ENCODE data around the gene DTHD1.
A peak's percentile ranks its signal among the peaks of the same experiment; 100 is the strongest.

The DTHD1 gene

DNA sequence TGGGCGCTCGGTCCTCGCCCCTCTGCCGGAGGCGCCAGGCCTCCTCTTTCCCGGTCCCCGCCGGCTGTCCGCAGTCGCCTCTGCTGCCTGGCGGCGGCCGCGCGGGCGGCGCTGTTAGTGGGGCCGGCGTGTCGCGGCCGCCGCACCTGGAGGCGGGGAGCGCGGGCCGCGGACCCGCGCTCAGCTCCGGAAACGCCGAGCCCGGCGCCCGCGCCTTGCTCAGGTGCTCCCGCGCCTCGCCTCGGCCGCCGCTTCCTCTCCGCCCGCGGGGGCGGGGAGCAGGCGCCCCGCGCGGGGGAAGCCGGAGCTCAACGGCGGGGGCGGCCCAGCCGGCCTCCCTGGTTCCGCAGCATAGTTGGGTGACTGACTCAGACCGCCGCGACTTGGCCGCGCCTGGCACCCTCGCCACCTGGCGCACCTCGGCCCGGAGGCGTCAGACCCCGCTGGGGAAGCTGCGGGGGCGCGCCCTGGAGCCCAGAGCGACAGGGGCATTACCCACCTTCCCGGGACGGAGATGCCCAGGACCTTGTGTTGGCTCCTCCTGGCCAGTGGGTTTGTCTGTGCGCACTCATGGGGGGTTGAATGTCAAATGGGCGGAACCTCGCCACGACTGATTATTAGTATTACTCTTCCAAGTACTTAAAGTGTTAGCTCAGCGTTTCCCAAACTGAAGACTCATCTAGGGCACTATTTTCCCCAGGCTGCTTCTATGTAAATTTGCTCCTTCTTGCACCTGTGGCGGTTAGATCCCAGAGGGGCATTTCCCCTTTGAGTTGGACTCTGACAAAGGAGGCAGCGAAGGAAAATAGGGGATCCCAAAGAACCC, 36.9 kb upstream of the DTHD1 start, which contains the start of gene ARAP2:
TSS of gene ARAP2 (minus strand) at position 258 of the 826 bp plus-strand sequence. CDS start 15,028 bp downstream, outside the sequence.
- H3K4me3 ChIP-seq: peak within 1 kb of the TSS; percentile 89
- peak within 1 kb of the TSS; percentile 98 for H3K27ac ChIP-seq
- H3K9me3 ChIP-seq: peaks cover 4% of the 10 kb centered on the region; the same call in 1 of the 2 replicates
- peaks cover 3% of the 10 kb centered on the region; the same call in 1 of the 2 replicates for H3K36me3 ChIP-seq
- peak within 1 kb of the TSS; percentile 88 for H3K4me2 ChIP-seq
- H3K9ac ChIP-seq: peak within 1 kb of the TSS; percentile 98
- TF ChIP-seq Cebpa-rat (IDR thresholded peaks at IDR 0.05): no peak
- H3K27me3 ChIP-seq: no peaks in the 10 kb centered on the region
- H4K20me1 ChIP-seq: no peaks in the 10 kb centered on the region
- H3K4me1 ChIP-seq: peaks cover 31% of the 10 kb centered on the region

DNA sequence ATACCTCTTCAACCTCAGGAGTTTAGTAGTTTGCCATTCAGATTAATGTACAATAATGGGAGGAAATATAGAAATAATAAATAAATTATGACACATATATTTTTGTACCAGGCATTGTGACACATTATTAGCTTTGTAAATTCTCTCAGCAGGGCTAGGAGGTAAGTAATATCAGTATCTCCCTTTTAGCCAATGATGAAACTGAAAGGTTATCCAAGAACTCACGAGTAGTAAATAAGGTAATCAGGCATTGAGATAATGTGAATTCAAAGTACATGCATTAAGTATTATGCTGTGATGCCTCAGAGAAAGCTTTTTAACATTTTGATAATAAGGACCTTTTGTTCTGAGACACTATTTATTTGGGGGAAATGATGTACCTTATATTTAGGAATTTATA, 31.8 kb upstream of the DTHD1 start:
- H3K4me1 ChIP-seq: peaks cover 40% of the 10 kb centered on the region
- no peak for TF ChIP-seq Cebpa-rat (IDR thresholded peaks at IDR 0.05)
- no peaks in the 10 kb centered on the region for H4K20me1 ChIP-seq
- H3K9ac ChIP-seq: no peak overlapping the region
- H3K9me3 ChIP-seq: no peaks in the 10 kb centered on the region
- H3K27ac ChIP-seq: no peak overlapping the region
- no peaks in the 10 kb centered on the region for H3K27me3 ChIP-seq
- no peak overlapping the region for H3K4me2 ChIP-seq
- H3K36me3 ChIP-seq: no peaks in the 10 kb centered on the region
- no peak overlapping the region for H3K4me3 ChIP-seq

DNA sequence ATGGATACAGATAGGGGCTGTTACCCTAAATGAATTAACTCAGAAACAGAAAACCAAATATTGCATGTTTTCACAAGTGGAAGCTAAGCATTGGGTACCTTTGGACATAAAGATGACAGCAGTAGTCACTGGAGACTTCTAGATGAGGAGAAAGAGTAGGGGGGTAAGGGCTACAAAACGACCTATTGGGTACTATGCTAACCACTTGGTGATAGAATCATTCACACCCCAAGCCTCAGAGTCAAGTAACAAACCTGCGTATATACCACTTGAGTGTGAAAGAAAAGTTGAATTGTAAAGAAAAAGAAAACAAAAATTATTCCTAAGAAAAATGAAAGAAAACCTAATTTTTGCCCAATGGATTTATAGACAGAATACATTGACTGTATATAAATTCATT, 29.4 kb upstream of the DTHD1 start:
- no peak overlapping the region for H3K4me3 ChIP-seq
- H3K4me2 ChIP-seq: no peak overlapping the region
- no peaks in the 10 kb centered on the region for H3K27me3 ChIP-seq
- no peak overlapping the region for H3K27ac ChIP-seq
- no peaks in the 10 kb centered on the region for H4K20me1 ChIP-seq
- H3K36me3 ChIP-seq: no peaks in the 10 kb centered on the region
- H3K4me1 ChIP-seq: peaks cover 39% of the 10 kb centered on the region
- no peak for TF ChIP-seq Cebpa-rat (IDR thresholded peaks at IDR 0.05)
- H3K9ac ChIP-seq: no peak overlapping the region
- H3K9me3 ChIP-seq: no peaks in the 10 kb centered on the region

DNA sequence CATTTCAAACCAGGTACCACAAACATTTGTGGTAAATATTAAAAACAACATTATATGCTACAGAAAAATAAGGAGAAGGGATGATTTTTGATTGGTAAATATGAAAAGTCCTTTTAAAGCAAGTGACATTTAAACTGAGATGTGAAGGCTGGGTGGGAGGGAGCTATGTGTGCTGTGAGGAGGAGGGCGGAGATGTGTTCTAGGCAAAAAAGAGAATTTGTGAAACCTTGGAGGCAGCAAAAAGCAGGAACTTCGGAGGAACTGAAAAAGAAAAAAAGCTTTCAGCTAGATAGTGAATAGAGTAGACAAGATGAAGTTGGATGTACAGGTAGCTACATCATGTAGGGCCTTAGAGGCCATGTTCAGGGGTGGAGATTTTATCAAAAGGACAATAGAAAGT, 27.0 kb upstream of the DTHD1 start:
- TF ChIP-seq Cebpa-rat (IDR thresholded peaks at IDR 0.05): no peak
- H3K4me1 ChIP-seq: peaks cover 57% of the 10 kb centered on the region
- no peaks in the 10 kb centered on the region for H3K36me3 ChIP-seq
- no peaks in the 10 kb centered on the region for H4K20me1 ChIP-seq
- peak overlapping the region; percentile 89 for H3K27ac ChIP-seq
- no peaks in the 10 kb centered on the region for H3K27me3 ChIP-seq
- no peak overlapping the region for H3K9ac ChIP-seq
- no peaks in the 10 kb centered on the region for H3K9me3 ChIP-seq
- H3K4me3 ChIP-seq: no peak overlapping the region
- H3K4me2 ChIP-seq: peak overlapping the region; percentile 80

DNA sequence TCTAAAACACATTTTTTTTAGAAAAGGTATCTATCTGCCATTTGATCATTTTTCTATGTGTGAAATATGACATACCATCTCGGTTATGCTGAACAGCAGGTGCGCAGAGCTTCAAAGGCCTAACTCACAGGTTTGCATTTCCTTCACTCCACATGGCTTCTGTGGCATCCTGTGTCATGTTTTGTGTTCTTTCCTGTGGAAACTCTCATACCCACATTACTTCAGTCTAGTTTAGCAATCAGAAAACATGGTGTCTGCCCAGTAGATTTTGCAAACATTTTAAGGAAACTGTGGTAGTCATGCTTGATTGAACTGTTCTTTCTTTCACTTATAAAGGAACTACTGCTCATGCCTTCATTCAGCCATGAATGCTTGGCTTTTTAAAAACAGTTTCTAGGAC, 25.8 kb upstream of the DTHD1 start:
- no peaks in the 10 kb centered on the region for H3K27me3 ChIP-seq
- H3K9ac ChIP-seq: no peak overlapping the region; the same call in 1 of the 2 replicates
- H3K4me2 ChIP-seq: peak overlapping the region; percentile 80
- peak overlapping the region; percentile 89 for H3K27ac ChIP-seq
- peaks cover 57% of the 10 kb centered on the region for H3K4me1 ChIP-seq
- no peaks in the 10 kb centered on the region for H3K36me3 ChIP-seq
- H3K9me3 ChIP-seq: no peaks in the 10 kb centered on the region
- peak overlapping the region; percentile 54; the same call in 1 of the 2 replicates for H3K4me3 ChIP-seq
- no peaks in the 10 kb centered on the region for H4K20me1 ChIP-seq
- TF ChIP-seq Cebpa-rat (IDR thresholded peaks at IDR 0.05): peak; percentile 82

- H3K4me1 ChIP-seq: peaks cover 57% of the 10 kb centered on the region
- H3K36me3 ChIP-seq: no peaks in the 10 kb centered on the region
- peak overlapping the region; percentile 89 for H3K27ac ChIP-seq
- no peak for TF ChIP-seq Cebpa-rat (IDR thresholded peaks at IDR 0.05)
- no peaks in the 10 kb centered on the region for H3K27me3 ChIP-seq
- no peaks in the 10 kb centered on the region for H4K20me1 ChIP-seq
- H3K4me3 ChIP-seq: peak overlapping the region; percentile 54
- H3K4me2 ChIP-seq: peak overlapping the region; percentile 80
- H3K9me3 ChIP-seq: no peaks in the 10 kb centered on the region
- H3K9ac ChIP-seq: peak overlapping the region; percentile 79
Measured at GRCh38 chr4:36256398-36256891, 25.0 kb upstream of the DTHD1 start.

- no peaks in the 10 kb centered on the region for H3K27me3 ChIP-seq
- H3K4me3 ChIP-seq: no peak overlapping the region
- TF ChIP-seq Cebpa-rat (IDR thresholded peaks at IDR 0.05): no peak
- no peak overlapping the region for H3K9ac ChIP-seq
- H3K4me2 ChIP-seq: no peak overlapping the region
- peaks cover 32% of the 10 kb centered on the region for H3K4me1 ChIP-seq
- H3K27ac ChIP-seq: no peak overlapping the region
- H4K20me1 ChIP-seq: no peaks in the 10 kb centered on the region
- H3K9me3 ChIP-seq: no peaks in the 10 kb centered on the region
- no peaks in the 10 kb centered on the region for H3K36me3 ChIP-seq
Measured at GRCh38 chr4:36260731-36261130, 20.7 kb upstream of the DTHD1 start.

- peaks cover 11% of the 10 kb centered on the region for H3K4me1 ChIP-seq
- H3K27me3 ChIP-seq: no peaks in the 10 kb centered on the region
- H3K4me3 ChIP-seq: no peak overlapping the region
- H3K27ac ChIP-seq: no peak overlapping the region
- no peak overlapping the region for H3K4me2 ChIP-seq
- no peaks in the 10 kb centered on the region for H4K20me1 ChIP-seq
- H3K9ac ChIP-seq: no peak overlapping the region
- no peak for TF ChIP-seq Cebpa-rat (IDR thresholded peaks at IDR 0.05)
- H3K36me3 ChIP-seq: no peaks in the 10 kb centered on the region
- no peaks in the 10 kb centered on the region for H3K9me3 ChIP-seq
Measured at GRCh38 chr4:36264207-36264826, 17.1 kb upstream of the DTHD1 start.

GRCh38 chr4:36267486-36268268, 13.7 kb upstream of the DTHD1 start:
- Histone ChIP-seq H3K4me1 (peaks cover 11% of the 10 kb centered on the region), H3K4me3 (no peak overlapping the region), H3K4me2 (no peak overlapping the region), H3K9ac (no peak overlapping the region), H3K9me3 (no peaks in the 10 kb centered on the region), H3K27ac (no peak overlapping the region), H3K36me3 (no peaks in the 10 kb centered on the region), H4K20me1 (no peaks in the 10 kb centered on the region), H3K27me3 (no peaks in the 10 kb centered on the region)
- TF ChIP-seq Cebpa-rat (IDR thresholded peaks at IDR 0.05): no peak

Data from BLaER1 (cell line).